Upper lobe of left lung (tissue), 6 donors: ENCODE measurements around the gene ERCC8. TPM values are rescaled to one million over a fixed set of nuclear protein-coding genes. Genes with fewer than 3 reads are reported as not detected.

Experiments
- ATAC-seq, 2 donors: fragments of 200-7000 bp; cut with Tn5 transposase; one replicate each; pipeline ENCODE4 v1.9.1; 2022; ENCODE audit warnings: mild to moderate bottlenecking in 2 of 2, moderate library complexity in 2 of 2; ENCODE audit not compliant: low FRiP score in 2 of 2
- DNase-seq, 2 donors: peaks; one replicate each; pipeline ENCODE4 v3.0.0-alpha.2; 2019 to 2020
- H3K27ac ChIP-seq, 4 donors: fragments of 200-600 bp; sonication (generic); one replicate each; pipeline ENCODE4 v1.5.1; 2016 to 2019
- H3K27me3 ChIP-seq, 4 donors: fragments of 200-600 bp; sonication (generic); one replicate each; pipeline ENCODE4 v1.5.1; 2017 to 2019
- H3K36me3 ChIP-seq, 4 donors: fragments of 200-600 bp; sonication (generic); one replicate each; pipeline ENCODE4 v1.5.1; 2016 to 2019
- H3K4me1 ChIP-seq, 4 donors: fragments of 200-600 bp; sonication (generic); one replicate each; pipeline ENCODE4 v1.5.1; 2018 to 2019
- H3K4me3 ChIP-seq, 4 donors: fragments of 200-600 bp; sonication (generic); one replicate each; pipeline ENCODE4 v1.5.1; 2017 to 2019; ENCODE audit warnings: mild to moderate bottlenecking in 2 of 4, moderate library complexity in 1 of 4
- H3K9me3 ChIP-seq, 4 donors: fragments of 200-600 bp; sonication (generic); one replicate each; pipeline ENCODE4 v1.5.1; 2018 to 2019
- CTCF ChIP-seq, 6 experiments: fragments of 450-650 bp in 4 of 6; fragments of 200-600 bp in 2 of 6; sonication (generic) in 2 of 6; IDR thresholded peaks; one replicate each; pipeline ENCODE4 v1.5.1; 2016 to 2019; ENCODE audit warnings: antibody characterized with exemption in 6 of 6
- EP300 ChIP-seq, 4 donors: sonication (generic); formaldehyde crosslinking; IDR thresholded peaks; one replicate each; pipeline ENCODE4 v1.5.1; 2017; ENCODE audit warnings: antibody characterized with exemption in 4 of 4, control low read depth in 2 of 4
- POLR2A ChIP-seq, 4 donors: fragments of 450-650 bp; IDR thresholded peaks; one replicate each; pipeline ENCODE4 v1.5.1; 2016 to 2017; ENCODE audit warnings: antibody characterized with exemption in 4 of 4, mild to moderate bottlenecking in 2 of 4
- POLR2AphosphoS5 ChIP-seq, 2 donors: sonication (generic); formaldehyde crosslinking; IDR thresholded peaks; one replicate each; pipeline ENCODE4 v1.5.1; 2017; ENCODE audit warnings: antibody characterized with exemption in 2 of 2
- WGBS, 2 donors: methylation state at CpG; one replicate each; pipeline ENCODE4 v1.1.5; 2017 to 2018; 5-methylcytosine and 5-hydroxymethylcytosine counted together
- total RNA-seq, 6 donors: library from RNA; depleted of rRNA in 4 of 6; stranded (reverse); fragments of >200 nt in 4 of 6; gene quantifications; one replicate each; pipeline versions ENCODE4 v1.1.0 to v1.2.1, GENCODE V29; 2016 to 2021
- donor health status: DM: no; HTN: no; CAD: no; lungs with moderate emphysema.
- donor health status: DM: no; HTN: yes; CAD: no; lungs with severe emphysema.

The ERCC8 gene
- total RNA-seq, 6 donors from 2014 or later: 5.8 to 17.2 (median 11.2) TPM

GRCh38 chr5:60836131-60836530 lies 108.7 kb downstream of the ERCC8 start:
- Histone ChIP-seq H3K4me3 (no peak overlapping the region), H3K4me1 (no peaks in the 10 kb centered on the region), H3K27ac (no peak overlapping the region), H3K27me3 (no peaks in the 10 kb centered on the region), H3K9me3 (no peaks in the 10 kb centered on the region), H3K36me3 (no peaks in the 10 kb centered on the region)
- TF ChIP-seq CTCF (IDR thresholded peaks at IDR 0.05): no peak
- TF ChIP-seq POLR2A (IDR thresholded peaks at IDR 0.05): no peak
- no peak for TF ChIP-seq EP300 (IDR thresholded peaks at IDR 0.05)
- TF ChIP-seq POLR2AphosphoS5 (IDR thresholded peaks at IDR 0.05): no peak
- WGBS, 2 donors: 55 to 61% methylated on average over 3 of the region's 3 CpGs
- ATAC-seq (no peak), DNase-seq (no peak)

- Histone ChIP-seq H3K27me3 (no peaks in the 10 kb centered on the region), H3K4me1 (no peaks in the 10 kb centered on the region), H3K36me3 (no peaks in the 10 kb centered on the region), H3K27ac (no peak overlapping the region), H3K9me3 (no peaks in the 10 kb centered on the region), H3K4me3 (no peak overlapping the region)
- ATAC-seq (no peak), DNase-seq (no peak)
- 69 to 71% methylated on average over 5 of the region's 5 CpGs for WGBS, 2 donors
- TF ChIP-seq POLR2AphosphoS5 (IDR thresholded peaks at IDR 0.05) (no peak), EP300 (IDR thresholded peaks at IDR 0.05) (no peak), POLR2A (IDR thresholded peaks at IDR 0.05) (no peak), CTCF (IDR thresholded peaks at IDR 0.05) (no peak)
Measured at GRCh38 chr5:60835554-60835953, 109.3 kb downstream of the ERCC8 start.

GRCh38 chr5:60833520-60833919 lies 111.3 kb downstream of the ERCC8 start:
- Histone ChIP-seq H3K27me3 (no peaks in the 10 kb centered on the region), H3K27ac (no peak overlapping the region), H3K4me3 (no peak overlapping the region), H3K36me3 (no peaks in the 10 kb centered on the region), H3K4me1 (no peaks in the 10 kb centered on the region), H3K9me3 (no peaks in the 10 kb centered on the region)
- no peak for DNase-seq
- ATAC-seq: no peak
- TF ChIP-seq CTCF (IDR thresholded peaks at IDR 0.05) (no peak), POLR2A (IDR thresholded peaks at IDR 0.05) (no peak), POLR2AphosphoS5 (IDR thresholded peaks at IDR 0.05) (no peak), EP300 (IDR thresholded peaks at IDR 0.05) (no peak)

GRCh38 chr5:60830581-60831127 lies 114.2 kb downstream of the ERCC8 start:
- Histone ChIP-seq H3K4me1 (no peaks in the 10 kb centered on the region), H3K27me3 (no peaks in the 10 kb centered on the region), H3K4me3 (no peak overlapping the region), H3K36me3 (no peaks in the 10 kb centered on the region), H3K27ac (no peak overlapping the region), H3K9me3 (no peaks in the 10 kb centered on the region)
- no peak for ATAC-seq
- TF ChIP-seq CTCF (IDR thresholded peaks at IDR 0.05) (no peak), POLR2AphosphoS5 (IDR thresholded peaks at IDR 0.05) (no peak), EP300 (IDR thresholded peaks at IDR 0.05) (no peak), POLR2A (IDR thresholded peaks at IDR 0.05) (no peak)
- DNase-seq: no peak

GRCh38 chr5:60829490-60830266 lies 115.2 kb downstream of the ERCC8 start:
- H3K4me1 ChIP-seq: no peaks in the 10 kb centered on the region
- no peak for DNase-seq
- no peaks in the 10 kb centered on the region for H3K36me3 ChIP-seq
- H3K27me3 ChIP-seq: no peaks in the 10 kb centered on the region
- 69 to 80% methylated on average over 2 of the region's 2 CpGs for WGBS, 2 donors
- no peaks in the 10 kb centered on the region for H3K9me3 ChIP-seq
- no peak overlapping the region for H3K4me3 ChIP-seq
- no peak overlapping the region for H3K27ac ChIP-seq
- ATAC-seq: no peak
- no peak for TF ChIP-seq POLR2A (IDR thresholded peaks at IDR 0.05)
- no peak for TF ChIP-seq CTCF (IDR thresholded peaks at IDR 0.05)
- no peak for TF ChIP-seq POLR2AphosphoS5 (IDR thresholded peaks at IDR 0.05)
- TF ChIP-seq EP300 (IDR thresholded peaks at IDR 0.05): no peak
